CMK (cell line): ENCODE results near the gene C19orf18.

Source experiments
- DNase-seq: peaks from one replicate; pipeline ENCODE4 v3.0.0-alpha.2; 2010; ENCODE audit warnings: low read depth

Gene C19orf18

GRCh38 chr19:57947419-57948134 lies 26.8 kb downstream of the C19orf18 start, which contains the start of gene ZNF256:
Gene ZNF256, minus strand, starts transcription at chr19:57947706. Its CDS starts 232 bp downstream, at chr19:57947474.
- DNase-seq, result peak; percentile 95

GRCh38 chr19:57947088-57947418 lies 27.3 kb downstream of the C19orf18 start:
- no peak for DNase-seq

- DNase-seq, result no peak
Observed at GRCh38 chr19:57946316-57946715, 28.0 kb downstream of the C19orf18 start.

- no peak for DNase-seq
Observed at GRCh38 chr19:57941593-57941992, 32.7 kb downstream of the C19orf18 start.

- DNase-seq, result no peak
Observed at GRCh38 chr19:57935731-57936130, 38.6 kb downstream of the C19orf18 start.

GRCh38 chr19:57934820-57935665 lies 39.3 kb downstream of the C19orf18 start, which contains the start of gene ZNF418:
Gene ZNF418, minus strand, starts transcription at chr19:57935402. Its CDS starts 1,580 bp downstream, at chr19:57933822.
- DNase-seq, result no peak

- no peak for DNase-seq
Observed at GRCh38 chr19:57927587-57927986, 46.7 kb downstream of the C19orf18 start.

- peak; percentile 93 for DNase-seq
Observed at GRCh38 chr19:57916168-57916995, 58.0 kb downstream of the C19orf18 start, which contains the start of gene ZNF417. Gene ZNF417, minus strand, starts transcription at chr19:57916592. Its CDS starts 181 bp downstream, at chr19:57916411.

- no peak for DNase-seq
Observed at GRCh38 chr19:57914531-57914930, 59.8 kb downstream of the C19orf18 start.
